Stimulated activated CD8-positive, alpha-beta memory T cell treated with anti-CD3 and anti-CD28 coated beads, Interleukin-15, amount 100 ng/mL, for 24 hours (primary cell): ENCODE measurements around the gene C1orf141.
"Not testable (repeated sequence)": the region's sequence is repeated elsewhere in the genome, so short reads cannot be mapped to it uniquely, and the experiment has no call there.

Experiments used
- DNase-seq: peaks from one replicate; pipeline ENCODE4 v3.0.0-alpha.2; 2020; ENCODE audit warnings: low read depth

Gene C1orf141

DNA sequence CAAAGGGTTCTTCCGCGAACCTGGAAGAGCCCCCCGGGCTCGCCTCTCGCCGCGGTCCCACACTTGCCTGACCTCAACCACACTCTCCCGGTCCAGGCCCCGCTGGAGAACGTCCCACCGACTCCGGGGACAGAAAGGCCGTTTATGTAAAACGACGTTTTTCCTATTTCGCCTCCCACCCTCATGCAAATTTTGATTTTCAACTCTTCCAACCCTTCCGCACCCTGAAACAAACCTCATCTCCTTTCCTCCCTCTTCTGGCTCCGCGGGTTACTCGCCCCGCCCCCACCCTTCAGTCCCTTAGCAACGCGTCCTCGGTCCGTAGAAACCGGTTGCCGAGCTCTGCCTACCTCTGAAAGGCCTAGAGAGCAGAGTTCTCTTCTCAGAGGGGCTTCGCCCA lies at the start of gene C1orf141:
TSS of gene C1orf141 (minus strand) at position 276 of the 400 bp plus-strand sequence. CDS start 7,730 bp downstream, outside the sequence.
- no peak for DNase-seq

DNA sequence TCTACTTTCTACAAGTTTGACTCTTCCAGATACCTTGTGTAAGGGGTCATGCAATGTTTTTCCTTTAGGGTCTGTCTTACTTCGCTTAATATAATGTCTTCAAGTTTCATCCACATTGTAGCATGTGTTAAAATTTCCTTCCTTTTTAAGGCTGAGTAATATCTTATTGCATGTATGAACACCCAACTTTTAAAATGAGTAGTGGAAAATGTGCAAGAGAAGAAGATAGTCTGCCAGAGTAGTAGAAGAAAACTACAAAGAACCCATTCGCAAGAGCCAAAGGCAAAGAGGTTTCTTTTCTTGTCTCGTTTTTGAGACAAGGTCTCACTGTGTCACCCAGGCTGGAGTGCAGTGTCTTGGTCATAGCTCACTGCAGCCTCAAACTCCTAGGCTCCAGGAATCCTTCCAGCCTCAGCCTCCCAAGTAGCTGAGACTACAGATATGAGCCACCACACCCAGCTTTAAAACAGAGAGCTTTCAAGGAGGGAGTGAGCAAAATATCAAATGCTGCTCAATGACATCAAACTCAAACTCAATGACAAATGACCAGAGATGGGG lies 40.8 kb upstream of the C1orf141 start:
- no peak for DNase-seq

DNA sequence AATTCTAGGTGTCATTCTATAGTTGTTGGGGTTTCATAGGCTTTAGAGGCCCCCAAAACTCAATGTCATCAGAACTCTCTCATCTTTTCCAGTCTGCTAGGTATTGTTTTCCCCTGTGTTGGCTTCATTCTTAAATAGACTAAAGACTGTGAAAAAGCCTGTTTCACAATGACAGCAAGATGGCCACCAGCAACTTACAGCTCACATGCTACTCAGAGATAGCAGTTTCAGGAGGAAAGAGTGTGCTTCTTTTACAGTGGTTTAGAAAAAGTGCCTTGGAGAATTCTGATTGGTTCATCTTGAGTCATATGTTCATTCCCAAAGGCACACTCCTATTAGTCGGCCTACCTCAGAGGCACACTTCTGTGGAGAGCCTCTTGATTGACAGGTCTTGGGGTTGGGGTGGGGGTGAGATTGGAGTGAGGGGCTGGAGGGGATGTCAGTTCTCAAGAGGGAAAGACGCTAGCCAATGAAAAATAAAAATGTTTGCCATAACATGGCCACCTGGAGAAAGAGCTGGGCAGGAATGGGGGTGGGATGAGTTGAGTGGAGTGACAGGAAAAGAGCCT lies 40.0 kb upstream of the C1orf141 start:
- no peak for DNase-seq

DNA sequence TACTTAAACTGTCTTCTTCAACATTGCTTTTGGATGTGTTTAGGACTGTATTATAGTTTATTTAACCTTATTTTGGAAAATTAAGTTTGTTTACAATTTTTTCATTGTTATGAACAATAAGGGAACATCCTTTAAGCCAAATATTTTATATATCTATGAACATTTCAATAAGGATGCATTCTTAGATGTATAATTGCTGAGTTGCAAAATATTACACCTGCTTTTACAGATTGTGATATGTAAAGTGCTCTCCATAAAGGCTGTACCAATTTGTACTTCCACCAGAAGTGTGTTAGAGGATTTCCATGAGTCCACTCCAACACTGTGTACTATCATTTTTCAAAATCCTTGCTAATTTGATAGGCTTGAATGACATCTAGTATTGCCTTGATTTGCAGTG lies 39.2 kb upstream of the C1orf141 start:
- no peak for DNase-seq

DNA sequence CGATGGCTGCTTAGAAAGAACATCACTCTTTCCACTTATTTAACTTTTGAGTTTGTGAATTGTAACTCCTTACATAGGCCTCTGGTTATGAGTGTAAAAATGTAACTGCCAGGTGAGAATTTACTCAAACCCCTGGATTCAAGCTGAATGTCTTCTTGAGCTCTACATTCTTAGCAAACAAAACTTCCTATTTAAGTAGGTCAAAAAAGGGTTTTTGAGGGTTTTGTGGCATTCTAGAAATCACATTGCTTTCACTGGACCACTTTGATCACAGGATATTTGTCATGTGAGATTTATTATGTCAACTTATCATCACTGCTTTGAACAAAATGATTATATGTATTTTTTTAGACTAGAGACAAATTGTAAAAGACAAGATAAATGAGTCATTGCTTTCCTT lies 37.2 kb upstream of the C1orf141 start:
- no peak for DNase-seq

DNA sequence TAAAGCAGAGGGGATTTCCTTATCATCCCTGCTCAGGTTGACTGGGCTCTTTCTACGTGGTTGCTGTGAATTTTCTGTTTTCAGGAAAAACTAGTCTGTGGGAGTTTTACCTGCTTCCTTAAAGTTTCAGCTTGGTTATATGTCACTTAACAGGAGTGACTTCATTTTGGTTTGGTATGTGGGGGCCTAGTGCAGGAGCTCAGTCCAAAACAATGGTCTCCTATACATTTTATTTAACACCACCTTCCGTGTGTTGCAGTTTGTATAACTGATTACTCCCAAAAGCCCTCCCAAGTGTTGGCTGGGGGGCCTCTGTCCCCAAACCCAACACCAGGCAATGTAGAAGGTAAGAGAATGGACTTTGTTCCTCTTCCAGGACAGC lies 36.8 kb upstream of the C1orf141 start:
- DNase-seq = no peak

DNA sequence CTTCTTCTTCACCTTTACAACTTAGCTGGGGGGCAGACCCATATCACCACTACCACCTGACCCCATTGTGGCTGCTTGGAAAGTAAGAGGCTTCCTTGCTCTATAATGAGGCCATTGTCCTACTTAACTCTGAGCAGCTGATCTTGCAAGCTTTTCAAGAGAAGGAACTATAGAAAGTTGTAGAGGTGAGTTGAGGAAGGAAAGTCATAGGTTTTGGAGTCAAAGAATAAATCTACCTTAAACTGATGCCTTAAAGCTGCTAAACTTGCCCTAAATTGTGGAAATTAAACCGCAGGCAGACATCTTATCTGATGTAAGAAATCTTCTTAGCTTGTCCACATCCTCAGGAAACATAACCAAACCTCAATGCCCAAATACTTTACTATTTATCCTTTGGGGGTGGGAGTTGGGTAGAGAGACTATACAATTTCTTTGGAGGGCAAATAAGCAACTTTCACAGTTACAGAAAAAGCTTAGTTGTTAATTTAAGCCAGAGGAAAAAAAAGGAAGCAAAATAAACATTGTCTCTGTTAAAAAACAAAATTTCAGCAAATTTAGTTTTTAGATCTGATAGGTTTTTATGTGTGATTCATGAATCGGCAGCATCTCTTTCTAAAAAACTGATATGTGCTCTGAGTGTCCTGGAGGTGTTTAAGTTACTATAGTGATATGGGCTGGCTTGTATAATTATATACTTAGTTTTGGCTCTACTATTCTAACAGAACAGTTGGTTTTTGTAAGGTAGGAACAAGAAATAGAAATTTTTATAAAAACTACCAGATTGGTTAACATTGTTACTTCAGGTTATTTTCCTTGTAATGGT lies 36.2 kb upstream of the C1orf141 start:
- DNase-seq = no peak

DNA sequence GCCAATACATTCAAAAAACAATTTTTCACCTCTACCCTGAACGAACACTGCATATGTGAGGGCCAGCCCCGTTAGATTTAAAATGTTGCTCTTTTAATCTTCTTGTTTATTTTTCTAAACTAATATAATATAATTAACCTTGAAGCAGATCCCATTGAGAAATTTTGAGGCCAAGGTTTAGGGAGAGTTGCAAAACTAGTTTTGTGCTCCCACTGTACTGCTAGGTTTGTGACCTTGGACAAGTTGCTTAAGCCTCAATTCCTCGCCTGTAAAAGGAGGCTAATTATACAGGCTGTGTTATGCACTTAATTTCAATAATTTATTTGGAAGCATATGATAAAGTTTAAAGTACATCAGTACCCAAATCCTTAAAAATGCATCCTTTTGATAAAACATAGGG lies 35.2 kb upstream of the C1orf141 start:
- no peak for DNase-seq

DNA sequence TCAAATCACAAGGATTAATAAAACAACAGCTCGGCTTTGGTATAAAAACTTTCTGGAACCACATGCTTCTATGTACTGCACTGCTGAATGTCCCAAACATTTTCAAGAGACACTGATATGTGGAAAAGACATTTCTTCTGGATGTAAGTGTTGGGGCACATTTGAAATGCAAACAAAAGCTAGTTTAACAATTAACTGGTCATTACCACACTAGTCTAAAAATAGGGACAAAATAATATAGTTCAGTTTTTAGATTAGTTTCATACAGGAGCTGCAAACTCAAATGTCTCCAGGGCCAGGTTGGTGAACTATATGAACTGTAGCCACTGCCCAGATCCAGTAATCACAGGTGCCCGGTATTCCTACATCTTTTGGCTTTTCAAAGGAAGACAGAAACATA lies 34.7 kb upstream of the C1orf141 start:
- DNase-seq = no peak

DNA sequence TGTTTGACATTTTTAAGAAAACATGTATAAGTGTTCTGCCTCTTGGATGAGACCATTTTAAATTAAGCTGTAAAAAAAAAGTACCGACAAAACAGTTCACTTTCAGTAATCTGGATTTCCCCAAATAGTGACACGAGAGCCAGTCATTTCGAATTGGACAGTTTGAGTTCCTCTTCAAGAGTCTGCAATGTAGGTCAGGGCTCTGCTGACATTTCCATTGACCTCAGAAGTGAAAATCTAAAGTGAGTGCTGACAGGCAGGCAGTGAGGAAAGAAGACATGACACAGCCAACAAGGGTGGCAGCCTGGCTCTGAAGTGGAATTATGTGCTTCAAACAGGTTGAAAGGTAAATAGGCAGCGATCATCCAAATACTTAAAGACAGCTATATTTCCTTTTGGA lies 31.4 kb upstream of the C1orf141 start, which contains the start of gene IL23R:
TSS of gene IL23R (plus strand) at position 259 of the 400 bp plus-strand sequence. CDS start 1,667 bp downstream, outside the sequence.
- no peak for DNase-seq

DNA sequence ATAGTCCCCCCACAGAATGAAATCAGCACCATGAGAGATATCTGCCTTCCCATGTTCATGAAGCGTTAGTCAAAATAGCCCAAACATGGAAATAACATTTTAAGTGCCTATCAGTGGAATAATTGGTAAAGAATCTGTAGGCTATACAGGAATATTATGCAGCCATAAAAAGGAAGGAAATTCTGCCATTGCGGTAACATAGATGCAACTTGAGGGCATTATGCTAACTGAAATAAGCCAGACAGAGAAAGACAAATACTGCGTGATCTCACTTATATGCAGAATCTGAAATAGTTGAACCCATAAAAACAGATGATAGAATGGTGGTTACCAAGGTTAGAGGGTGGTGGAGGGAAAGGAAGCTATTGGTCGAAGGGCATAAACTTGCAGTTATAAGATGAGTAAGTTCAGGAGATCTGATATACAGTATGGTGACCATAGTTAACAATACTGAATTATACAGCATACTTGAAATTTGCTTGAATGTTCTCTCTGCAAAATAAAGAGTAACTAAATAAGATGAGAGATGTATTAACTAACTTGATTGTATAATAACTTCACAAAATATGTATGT lies 30.8 kb upstream of the C1orf141 start:
- DNase-seq = no peak

DNA sequence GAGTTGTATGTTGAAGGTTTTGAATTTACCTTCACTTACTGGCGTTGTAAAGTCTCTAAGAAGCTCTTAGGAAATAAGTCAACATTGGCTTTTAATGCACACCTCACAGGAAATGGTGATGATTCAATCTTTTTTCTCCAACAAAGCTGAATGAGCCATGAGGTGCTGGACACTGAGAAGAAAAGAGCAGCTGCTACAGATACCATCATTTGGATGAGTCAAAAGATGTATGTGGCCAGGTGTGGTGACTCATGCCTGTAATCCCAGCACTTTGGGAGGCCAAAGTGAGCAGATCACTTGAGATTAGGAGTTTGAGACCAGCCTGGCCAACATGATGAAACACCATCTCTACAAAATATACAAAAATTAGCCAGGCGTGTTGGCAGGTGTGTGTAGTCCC lies 28.2 kb upstream of the C1orf141 start:
- no peak for DNase-seq

DNA sequence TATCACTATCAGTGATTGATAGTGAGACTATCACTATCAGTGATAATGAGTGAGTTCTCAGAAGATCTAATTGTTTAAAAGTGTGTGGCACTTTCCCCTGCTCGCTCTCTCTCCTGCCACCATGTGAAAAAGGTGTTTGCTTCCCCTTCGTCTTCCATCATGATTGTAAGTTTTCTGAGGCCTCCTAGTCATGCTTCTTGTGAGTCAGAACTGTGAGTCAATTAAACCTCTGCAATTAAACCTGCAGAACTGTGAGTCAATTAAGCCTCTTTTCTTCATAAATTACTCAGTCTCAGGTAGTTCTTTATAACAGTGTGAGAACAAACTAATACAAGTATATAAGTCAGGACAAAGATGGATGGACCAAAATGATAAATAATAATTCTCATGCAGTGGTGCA lies 24.5 kb upstream of the C1orf141 start:
- no peak for DNase-seq

DNA sequence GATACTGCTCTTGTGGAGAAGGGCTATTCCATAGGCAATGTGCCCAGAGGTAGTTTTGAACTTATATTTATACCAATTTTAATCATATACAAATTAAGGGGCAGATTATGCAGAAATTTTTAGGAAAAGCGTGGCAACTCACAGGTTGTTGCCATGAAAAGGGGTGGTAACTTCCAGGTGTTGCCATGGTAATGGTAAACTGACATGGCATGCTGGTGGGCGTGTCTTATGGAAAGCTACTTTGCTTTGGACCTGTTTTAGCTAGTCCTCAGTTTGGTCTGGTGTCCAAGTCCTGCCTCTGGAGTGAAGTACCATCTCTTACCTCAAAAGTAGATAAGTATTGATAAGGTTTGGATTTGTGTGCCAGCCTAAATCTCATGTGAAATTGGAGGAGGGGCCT lies 23.6 kb upstream of the C1orf141 start:
- DNase-seq = no peak

DNA sequence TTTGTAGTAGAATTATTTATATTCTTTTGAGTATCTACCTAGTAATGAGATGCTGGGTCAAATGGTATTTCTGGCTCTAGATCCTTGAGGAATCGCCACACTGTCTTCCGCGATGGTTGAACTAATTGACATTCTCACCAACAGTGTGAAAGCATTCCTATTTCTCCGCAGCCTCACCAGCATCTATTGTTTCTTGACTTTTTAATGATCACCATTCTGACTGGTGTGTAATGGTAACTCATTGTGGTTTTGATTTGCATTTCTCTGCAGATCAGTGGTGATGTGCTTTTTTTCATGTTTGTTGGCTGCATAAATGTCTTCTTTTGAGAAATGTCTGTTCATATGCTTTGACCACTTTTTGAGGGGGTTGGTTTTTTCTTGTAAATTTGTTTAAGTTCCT lies 16.2 kb upstream of the C1orf141 start:
- DNase-seq = no peak

DNA sequence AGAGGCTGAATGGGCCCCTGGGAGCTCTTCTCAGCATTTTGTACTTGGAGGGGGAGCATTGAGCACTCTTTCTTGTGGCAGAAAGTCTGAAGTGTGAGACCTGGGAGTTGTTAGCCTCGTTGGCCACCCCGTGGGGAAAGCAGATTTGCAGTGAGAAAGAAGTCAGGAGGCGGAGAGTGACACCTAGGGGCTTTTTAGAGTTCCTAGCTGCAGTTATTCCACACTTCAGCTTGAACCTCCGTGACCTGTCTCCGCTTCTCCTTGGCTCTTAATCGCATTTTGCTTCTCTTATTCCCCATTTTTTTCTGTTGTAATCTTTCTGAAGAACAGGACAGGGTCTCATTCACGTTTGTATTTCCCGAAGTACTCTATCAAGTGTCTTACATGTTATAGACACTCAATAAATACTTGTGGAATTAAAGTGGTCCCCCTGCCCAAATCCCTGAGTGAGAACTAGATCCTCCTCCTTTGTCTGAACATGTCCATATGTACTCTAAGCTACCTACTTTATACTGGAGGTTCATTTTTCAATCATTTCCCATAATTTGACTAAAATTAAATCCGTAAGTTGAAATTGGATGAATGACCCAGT lies 14.5 kb upstream of the C1orf141 start:
- DNase-seq = no peak

DNA sequence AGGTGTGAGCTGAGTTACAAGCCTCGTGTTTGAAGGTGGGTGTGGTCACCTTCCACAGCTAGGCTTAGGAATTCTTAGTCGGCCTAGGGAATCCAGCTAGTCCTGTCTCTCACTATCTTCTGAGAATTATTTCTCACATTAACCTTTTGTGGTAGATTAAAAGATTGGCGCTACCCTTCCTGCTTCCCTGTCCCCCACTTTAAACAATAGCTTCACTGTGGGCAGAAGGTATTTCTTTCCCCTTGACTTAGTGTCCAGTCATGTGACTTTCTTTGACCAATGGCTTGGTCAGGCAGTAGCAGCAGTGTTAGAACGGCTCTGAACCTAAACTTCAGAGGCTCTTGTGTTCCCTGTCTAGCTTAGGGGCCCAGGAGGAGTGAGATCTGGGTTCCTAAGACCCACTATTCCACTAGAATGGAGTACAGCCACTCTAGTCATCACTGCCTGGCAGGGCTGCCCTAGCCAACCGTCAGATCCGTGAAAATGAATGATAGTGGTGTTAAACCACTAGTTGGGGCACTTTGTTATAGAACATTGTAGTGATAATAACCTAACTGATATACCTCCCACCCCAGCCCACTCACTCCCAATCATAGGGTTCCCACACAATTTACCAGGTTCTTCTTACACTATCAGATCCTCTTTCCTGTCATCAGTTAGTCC lies 13.9 kb upstream of the C1orf141 start:
- DNase-seq = no peak

DNA sequence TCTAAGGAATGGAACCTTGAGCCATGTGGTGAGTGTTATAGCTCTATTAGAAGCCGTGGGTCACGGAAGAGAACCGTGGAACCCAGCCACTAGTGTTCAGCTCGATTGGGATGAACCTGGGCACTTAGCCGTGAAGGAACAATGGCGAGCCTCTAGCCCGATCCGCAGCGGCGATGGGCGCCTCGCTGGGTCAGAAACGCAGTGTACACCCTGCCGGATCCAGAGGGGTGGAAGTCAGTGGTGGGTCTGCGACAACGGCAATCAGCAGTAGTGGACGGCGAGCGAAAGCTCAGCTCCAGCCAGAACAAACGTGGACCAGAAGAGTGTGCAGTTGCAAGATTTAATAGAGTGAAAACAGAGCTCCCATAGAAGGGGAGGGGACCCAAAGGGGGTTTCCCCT lies 13.2 kb upstream of the C1orf141 start:
- not testable (repeated sequence) for DNase-seq

DNA sequence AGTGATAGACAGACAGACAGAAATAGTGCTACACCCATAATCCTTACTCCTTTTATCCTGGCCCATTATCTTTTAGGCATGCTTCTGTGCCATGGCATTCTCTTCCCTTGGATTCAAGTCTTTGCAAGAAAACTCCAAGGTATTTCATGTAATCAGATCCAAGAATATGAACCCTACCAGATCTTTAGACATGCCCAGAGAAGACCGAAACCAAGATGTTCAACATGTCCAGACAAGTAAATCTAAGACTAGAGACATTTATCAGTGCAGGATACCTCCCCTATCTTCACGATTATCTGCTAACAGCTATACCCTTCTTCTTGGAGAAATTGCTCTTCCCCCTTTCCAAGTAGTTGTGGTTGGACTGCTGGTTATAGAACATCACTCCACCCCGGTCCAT lies 11.8 kb upstream of the C1orf141 start:
- no peak for DNase-seq

DNA sequence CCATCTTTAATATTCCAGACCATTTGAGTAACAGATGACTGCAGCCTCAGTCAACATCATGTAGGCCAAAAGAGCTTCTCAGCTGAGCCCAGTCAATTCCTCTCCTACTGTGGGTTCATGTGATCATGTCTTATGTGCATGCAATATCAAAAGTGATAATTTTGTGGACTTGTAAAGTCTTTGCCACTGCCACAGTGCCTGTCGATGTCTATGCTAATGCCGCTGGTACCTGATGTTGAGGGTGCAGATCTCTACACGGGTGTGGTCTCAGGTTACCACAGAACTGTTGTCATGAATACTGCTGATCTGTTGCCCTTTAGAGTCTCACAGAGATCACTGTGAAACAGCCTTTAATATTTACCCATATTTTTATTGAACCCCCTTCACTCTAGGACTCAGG lies 11.3 kb upstream of the C1orf141 start:
- no peak for DNase-seq

DNA sequence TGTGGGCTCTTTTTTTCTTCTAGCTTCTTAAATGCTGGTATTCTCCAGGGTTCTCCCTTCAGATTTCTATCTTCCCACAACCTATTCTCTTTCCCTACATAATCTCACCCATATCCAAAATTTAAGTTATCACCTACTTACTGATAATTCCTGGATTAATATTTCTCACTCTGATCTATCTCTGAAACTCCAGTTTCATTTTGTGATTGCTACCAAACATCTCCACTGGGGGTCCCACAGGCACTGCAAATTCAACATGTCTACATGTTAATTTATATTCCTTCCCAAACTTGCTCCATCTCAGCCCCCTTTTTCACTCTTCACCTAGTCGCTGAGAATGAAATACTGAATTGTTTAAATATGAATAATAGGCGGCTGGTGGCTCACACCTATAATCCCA lies 9.9 kb upstream of the C1orf141 start:
- DNase-seq = no peak

DNA sequence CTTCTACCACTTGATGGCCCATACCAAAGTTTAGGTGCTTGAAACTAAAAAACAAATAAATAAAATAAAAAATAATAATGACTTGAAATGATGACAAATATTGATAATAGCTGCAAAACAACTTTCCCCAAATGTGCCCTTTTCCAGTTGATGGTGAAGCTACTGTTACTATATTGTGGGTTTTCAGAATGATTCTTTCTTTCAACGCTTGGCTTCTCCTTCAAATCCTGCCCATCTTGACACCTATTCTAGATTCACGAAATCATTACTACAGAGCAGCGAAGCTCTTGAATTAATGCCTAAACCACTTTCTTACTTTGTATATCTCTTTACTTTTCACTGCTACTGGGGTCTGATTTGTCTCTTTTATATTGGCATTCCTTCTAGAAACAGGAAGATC lies 9.2 kb upstream of the C1orf141 start:
- no peak for DNase-seq
